ENCODE results near the gene VWC2.

GRCh38 chr7:49778731-49779270 is 5.4 kb downstream of the VWC2 start:
- TF ChIP-seq CTCF (conservative IDR thresholded peaks at IDR 0.05; ENCODE audit: low read length) (no peak), EZH2phosphoT487 (IDR thresholded peaks at IDR 0.05; ENCODE audit: borderline replicate concordance) (no peak)
